ENCODE data around the gene IMMP2L.

Gene IMMP2L

GRCh38 chr7:110625294-110625693, 937.0 kb downstream of the IMMP2L start:
- no peaks in the 10 kb centered on the region for H3K36me3 ChIP-seq (ENCODE audit: insufficient read depth, low read length)
- H3K9ac ChIP-seq (ENCODE audit: low read depth, low read length) = no peak overlapping the region
- no peaks in the 10 kb centered on the region for H3K9me3 ChIP-seq (ENCODE audit: control insufficient read depth, insufficient read depth, low read length)
- no peaks in the 10 kb centered on the region for H3K4me1 ChIP-seq (ENCODE audit: insufficient read depth, low read length)

GRCh38 chr7:110623436-110623835, 938.9 kb downstream of the IMMP2L start:
- Histone ChIP-seq H3K9me3 (ENCODE audit: control insufficient read depth, insufficient read depth, low read length) (no peaks in the 10 kb centered on the region), H3K36me3 (ENCODE audit: insufficient read depth, low read length) (no peaks in the 10 kb centered on the region), H3K4me1 (ENCODE audit: insufficient read depth, low read length) (no peaks in the 10 kb centered on the region), H3K9ac (ENCODE audit: low read depth, low read length) (no peak overlapping the region)

- Histone ChIP-seq H3K4me1 (ENCODE audit: insufficient read depth, low read length) (no peaks in the 10 kb centered on the region), H3K9ac (ENCODE audit: low read depth, low read length) (no peak overlapping the region), H3K36me3 (ENCODE audit: insufficient read depth, low read length) (no peaks in the 10 kb centered on the region)
Measured at GRCh38 chr7:110621289-110621688, 941.0 kb downstream of the IMMP2L start.

GRCh38 chr7:110620110-110620735, 942.1 kb downstream of the IMMP2L start:
- H3K4me1 ChIP-seq (ENCODE audit: insufficient read depth, low read length) = no peaks in the 10 kb centered on the region
- H3K9ac ChIP-seq (ENCODE audit: low read depth, low read length) = no peak overlapping the region
- no peaks in the 10 kb centered on the region for H3K9me3 ChIP-seq (ENCODE audit: control insufficient read depth, insufficient read depth, low read length)
- no peaks in the 10 kb centered on the region for H3K36me3 ChIP-seq (ENCODE audit: insufficient read depth, low read length)

More at GRCh38 chr7:110621289-110621688, 941.0 kb downstream of the IMMP2L start:
- H3K9me3 ChIP-seq (ENCODE audit: control insufficient read depth, insufficient read depth, low read length) = no peaks in the 10 kb centered on the region
